ENCODE measurements around the gene MAPK12.

DNA sequence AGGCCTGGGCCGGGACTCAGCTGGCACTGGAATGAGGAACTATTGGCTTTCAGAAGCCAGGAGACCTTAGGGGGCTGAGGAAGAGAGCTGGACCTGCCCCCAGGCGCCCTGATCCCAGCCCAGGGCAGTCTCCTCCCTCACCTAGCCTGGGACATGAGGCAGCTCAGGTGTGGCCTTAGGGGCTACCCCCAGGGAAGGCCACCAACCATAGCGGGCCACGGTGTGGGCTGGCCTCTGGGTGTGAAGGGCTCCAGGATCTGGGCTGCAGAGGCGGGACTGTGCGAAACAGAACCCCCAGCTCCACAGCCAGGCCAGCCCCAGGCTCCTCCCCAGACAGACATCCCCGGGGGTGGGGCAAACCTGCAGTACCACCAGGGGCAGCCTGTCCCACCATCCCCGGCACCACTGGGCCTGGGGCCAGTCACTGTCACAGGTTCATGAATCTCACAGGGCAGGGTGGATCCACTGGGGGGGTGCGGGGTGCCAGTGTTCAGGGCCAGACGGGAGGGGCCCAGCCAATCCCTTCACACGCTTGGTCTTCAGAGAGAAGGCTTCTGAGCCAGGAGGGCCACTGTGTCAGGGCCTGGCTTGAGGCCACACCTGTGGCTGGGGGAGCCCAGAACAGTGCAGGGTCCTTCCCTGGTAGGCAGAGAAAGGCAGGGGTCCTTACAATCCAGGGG lies 42.5 kb upstream of the MAPK12 start:
- TF ChIP-seq, protein P1, sequence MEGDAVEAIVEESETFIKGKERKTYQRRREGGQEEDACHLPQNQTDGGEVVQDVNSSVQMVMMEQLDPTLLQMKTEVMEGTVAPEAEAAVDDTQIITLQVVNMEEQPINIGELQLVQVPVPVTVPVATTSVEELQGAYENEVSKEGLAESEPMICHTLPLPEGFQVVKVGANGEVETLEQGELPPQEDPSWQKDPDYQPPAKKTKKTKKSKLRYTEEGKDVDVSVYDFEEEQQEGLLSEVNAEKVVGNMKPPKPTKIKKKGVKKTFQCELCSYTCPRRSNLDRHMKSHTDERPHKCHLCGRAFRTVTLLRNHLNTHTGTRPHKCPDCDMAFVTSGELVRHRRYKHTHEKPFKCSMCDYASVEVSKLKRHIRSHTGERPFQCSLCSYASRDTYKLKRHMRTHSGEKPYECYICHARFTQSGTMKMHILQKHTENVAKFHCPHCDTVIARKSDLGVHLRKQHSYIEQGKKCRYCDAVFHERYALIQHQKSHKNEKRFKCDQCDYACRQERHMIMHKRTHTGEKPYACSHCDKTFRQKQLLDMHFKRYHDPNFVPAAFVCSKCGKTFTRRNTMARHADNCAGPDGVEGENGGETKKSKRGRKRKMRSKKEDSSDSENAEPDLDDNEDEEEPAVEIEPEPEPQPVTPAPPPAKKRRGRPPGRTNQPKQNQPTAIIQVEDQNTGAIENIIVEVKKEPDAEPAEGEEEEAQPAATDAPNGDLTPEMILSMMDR (IDR thresholded peaks at IDR 0.05) = no peak
- TF ChIP-seq POLR2A (IDR thresholded peaks at IDR 0.05) = peak in 1 of 2 donors; percentile 19

Measured in thyroid gland (tissue), 4 donors.